OCI-LY7 (cell line): ENCODE measurements around the gene NSMCE1. TPM values are rescaled to one million over a fixed set of nuclear protein-coding genes. Genes with fewer than 3 reads are reported as not detected.

Source experiments
- BruUV-seq: library from RNA; stranded (reverse); fragments of 400-500 nt; replicated peaks from 2 replicates; lab custom pipeline; 2021; lab: Mats Ljungman, UMichigan
- CTCF ChIA-PET: fragments of 300-600 bp; sonication (Branson Sonifier 250); formaldehyde crosslinking; loops from one replicate; lab custom pipeline; 2022; ENCODE audit warnings: antibody characterized with exemption; ENCODE audit not compliant: unreplicated experiment; lab: Charles Lee
- POLR2A ChIA-PET: fragments of 300-600 bp; sonication (Branson Sonifier 250); formaldehyde crosslinking; loops from one replicate; lab custom pipeline; 2022; ENCODE audit warnings: antibody characterized with exemption; lab: Charles Lee
- DNase-seq: peaks from one replicate; pipeline ENCODE4 v3.0.0-alpha.2; 2015; ENCODE audit warnings: low spot score
- H2AFZ ChIP-seq: fragments of 200-600 bp; sonication (generic), shearing (Covaris generic); 2 replicates; pipeline ENCODE4 v1.6.1; 2014; ENCODE audit warnings: mild to moderate bottlenecking, antibody characterized with exemption, low read length, moderate library complexity
- H3K27ac ChIP-seq: fragments of 200-600 bp; sonication (generic); 2 replicates; pipeline ENCODE4 v1.5.1; 2014; ENCODE audit warnings: mixed run types, low read depth, mild to moderate bottlenecking, moderate library complexity, low read length, inconsistent platforms; ENCODE audit not compliant: poor library complexity, severe bottlenecking
- H3K36me3 ChIP-seq: fragments of 200-600 bp; sonication (generic); 2 replicates; pipeline ENCODE4 v1.6.1; 2014; ENCODE audit warnings: mild to moderate bottlenecking, antibody characterized with exemption, low read length, moderate library complexity, mixed read lengths; ENCODE audit not compliant: insufficient read depth
- H3K4me1 ChIP-seq: fragments of 200-600 bp; sonication (generic); 2 replicates; pipeline ENCODE4 v1.5.1; 2014; ENCODE audit warnings: mild to moderate bottlenecking, low read length; ENCODE audit not compliant: insufficient read depth, poor library complexity, severe bottlenecking
- H3K4me2 ChIP-seq: fragments of 200-600 bp; sonication (generic); 2 replicates; pipeline ENCODE4 v1.6.1; 2014; ENCODE audit warnings: mild to moderate bottlenecking, low read length
- H3K4me3 ChIP-seq: fragments of 200-600 bp; sonication (generic); 2 replicates; pipeline ENCODE4 v1.5.1; 2014; ENCODE audit warnings: mild to moderate bottlenecking, low read depth, low read length; ENCODE audit not compliant: poor library complexity, severe bottlenecking
- H3K79me2 ChIP-seq: fragments of 200-600 bp; sonication (generic); 2 replicates; pipeline ENCODE4 v1.6.1; 2016; ENCODE audit warnings: low read depth, mild to moderate bottlenecking, low read length, moderate library complexity, mixed read lengths; ENCODE audit not compliant: insufficient read depth
- H3K9me2 ChIP-seq: fragments of 200-600 bp; sonication (generic); 2 replicates; pipeline ENCODE4 v1.6.1; 2016; ENCODE audit warnings: mild to moderate bottlenecking, low read length, mixed read lengths; ENCODE audit not compliant: insufficient read depth
- H3K9me3 ChIP-seq: fragments of 200-600 bp; sonication (generic); 2 replicates; pipeline ENCODE4 v1.6.1; 2014; ENCODE audit warnings: mild to moderate bottlenecking, mixed run types, low read length, mixed read lengths
- H4K20me1 ChIP-seq: fragments of 200-600 bp; sonication (generic); 2 replicates; pipeline ENCODE4 v1.6.1; 2014; ENCODE audit warnings: mild to moderate bottlenecking, antibody characterized with exemption, low read length, moderate library complexity, mixed read lengths; ENCODE audit not compliant: insufficient read depth
- EZH2phosphoT487 ChIP-seq: fragments of 200-600 bp; sonication (generic); IDR thresholded peaks from 2 replicates; pipeline ENCODE4 v1.6.1; 2018; ENCODE audit warnings: low read depth, borderline replicate concordance, mild to moderate bottlenecking, mixed run types, antibody characterized with exemption, low read length, moderate library complexity, mixed read lengths
- intact Hi-C: fragments of 100-400 bp; cut with micrococcal nuclease; formaldehyde crosslinking; loops from one replicate; pipeline ENCODE4 v1.10.0; 2022; ENCODE audit not compliant: unreplicated experiment
- total RNA-seq, 2 experiments: library from RNA; depleted of rRNA in 1 of 2; stranded (reverse); fragments of >200 nt in 1 of 2; shearing (Covaris generic) in 1 of 2; gene quantifications; 2 replicates each; pipeline ENCODE4 v1.2.3, GENCODE V29; 2014 to 2022
- TF ChIP-seq, protein P1 (sequence below): fragments of 200-600 bp; sonication (generic); conservative IDR thresholded peaks from 2 replicates; pipeline ENCODE4 v1.5.1; 2014; ENCODE audit warnings: mild to moderate bottlenecking, antibody characterized with exemption, low read length, moderate library complexity, mixed read lengths

The NSMCE1 gene
- total RNA-seq, 2 experiments from 2014 or later = 51.1 to 84.0 TPM

DNA sequence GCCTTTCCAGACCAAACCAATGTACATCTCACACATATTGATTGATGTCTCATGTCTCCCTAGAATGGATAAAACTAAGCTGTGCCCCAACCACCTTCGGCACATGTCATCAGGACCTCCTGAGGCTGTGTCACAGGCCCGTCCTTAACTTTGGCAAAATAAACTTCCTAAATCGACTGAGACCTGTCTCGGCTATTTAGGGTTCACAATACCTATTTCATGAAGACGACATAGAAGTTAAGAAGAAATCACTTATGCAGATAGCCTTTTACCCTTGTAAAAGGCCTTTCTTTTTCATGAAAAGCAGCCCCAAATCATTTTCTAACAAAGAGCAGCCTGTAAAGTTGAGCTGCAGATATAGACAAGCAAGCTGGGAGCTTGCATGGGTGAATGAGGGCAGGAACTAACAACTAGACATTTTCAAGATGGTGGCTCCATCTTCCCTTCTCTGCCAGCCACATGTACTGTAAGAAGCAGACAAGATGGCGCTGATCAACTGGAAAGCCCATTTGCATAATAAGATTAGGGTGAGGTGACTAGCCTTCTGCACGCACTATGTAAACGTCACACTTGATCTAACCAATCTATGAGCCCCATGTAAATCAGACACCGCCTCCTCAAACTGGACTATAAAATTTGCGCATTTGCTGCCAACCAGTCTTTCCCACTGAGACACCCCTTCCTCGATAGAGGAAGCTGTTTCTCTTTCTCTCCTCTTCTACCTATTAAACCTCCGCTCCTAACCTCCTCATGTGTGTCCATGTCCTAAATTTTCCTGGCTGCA is 69.9 kb downstream of the NSMCE1 start:
- no TSS peak for BruUV-seq
- no peaks in the 10 kb centered on the region for H4K20me1 ChIP-seq
- ChIA-PET CTCF (interaction anchor here (2.0 kb wide), 1 partner anchor 19 kb away, joined by 6 read pairs; no protein-coding TSS in a partner anchor), POLR2A (interaction anchor here (0.6 to 1.5 kb wide), 4 partner anchors 10 to 200 kb away, joined by 3 to 4 read pairs (median 4); no protein-coding TSS in a partner anchor)
- H3K27ac ChIP-seq = peak overlapping the region; percentile 85
- peak overlapping the region; percentile 66 for H3K4me2 ChIP-seq
- no peaks in the 10 kb centered on the region for H3K79me2 ChIP-seq
- H3K36me3 ChIP-seq = no peaks in the 10 kb centered on the region
- no peak for DNase-seq
- H2AFZ ChIP-seq = peak overlapping the region; percentile 62; the same call in 1 of the 2 replicates
- no peaks in the 10 kb centered on the region for H3K9me3 ChIP-seq
- no peaks in the 10 kb centered on the region for H3K9me2 ChIP-seq
- H3K4me1 ChIP-seq = peaks cover 34% of the 10 kb centered on the region
- H3K4me3 ChIP-seq = peak overlapping the region; percentile 37
- intact Hi-C loops = loop anchor here (1.0 kb wide), 1 partner anchor 19 kb away; no protein-coding TSS in a partner anchor
- no peak for TF ChIP-seq EZH2phosphoT487
- TF ChIP-seq, protein P1, sequence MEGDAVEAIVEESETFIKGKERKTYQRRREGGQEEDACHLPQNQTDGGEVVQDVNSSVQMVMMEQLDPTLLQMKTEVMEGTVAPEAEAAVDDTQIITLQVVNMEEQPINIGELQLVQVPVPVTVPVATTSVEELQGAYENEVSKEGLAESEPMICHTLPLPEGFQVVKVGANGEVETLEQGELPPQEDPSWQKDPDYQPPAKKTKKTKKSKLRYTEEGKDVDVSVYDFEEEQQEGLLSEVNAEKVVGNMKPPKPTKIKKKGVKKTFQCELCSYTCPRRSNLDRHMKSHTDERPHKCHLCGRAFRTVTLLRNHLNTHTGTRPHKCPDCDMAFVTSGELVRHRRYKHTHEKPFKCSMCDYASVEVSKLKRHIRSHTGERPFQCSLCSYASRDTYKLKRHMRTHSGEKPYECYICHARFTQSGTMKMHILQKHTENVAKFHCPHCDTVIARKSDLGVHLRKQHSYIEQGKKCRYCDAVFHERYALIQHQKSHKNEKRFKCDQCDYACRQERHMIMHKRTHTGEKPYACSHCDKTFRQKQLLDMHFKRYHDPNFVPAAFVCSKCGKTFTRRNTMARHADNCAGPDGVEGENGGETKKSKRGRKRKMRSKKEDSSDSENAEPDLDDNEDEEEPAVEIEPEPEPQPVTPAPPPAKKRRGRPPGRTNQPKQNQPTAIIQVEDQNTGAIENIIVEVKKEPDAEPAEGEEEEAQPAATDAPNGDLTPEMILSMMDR = no peak

DNA sequence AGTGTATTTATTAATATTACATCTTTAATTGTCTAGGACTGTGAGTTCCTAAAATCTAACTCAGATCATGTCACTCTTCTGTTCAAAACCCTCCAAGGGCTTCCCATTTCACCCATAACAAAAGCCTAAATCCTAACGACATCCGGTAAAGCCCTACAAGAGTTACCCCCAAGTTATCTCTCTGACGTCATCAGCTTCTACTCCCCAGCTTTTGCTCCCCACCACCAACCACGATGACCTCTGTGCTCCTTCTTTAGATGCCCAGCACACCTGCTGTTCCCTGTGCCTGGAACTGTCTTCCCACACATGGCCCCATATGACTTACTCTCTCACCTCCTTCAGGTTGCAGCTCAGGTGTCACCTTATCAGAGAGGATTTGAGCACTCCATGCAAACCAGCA is 71.6 kb downstream of the NSMCE1 start:
- Histone ChIP-seq H3K36me3 (no peaks in the 10 kb centered on the region), H4K20me1 (no peaks in the 10 kb centered on the region), H3K4me3 (no peak overlapping the region), H3K4me1 (peaks cover 23% of the 10 kb centered on the region), H3K9me2 (no peaks in the 10 kb centered on the region), H3K9me3 (no peaks in the 10 kb centered on the region), H2AFZ (no peak overlapping the region), H3K27ac (no peak overlapping the region), H3K4me2 (no peak overlapping the region), H3K79me2 (no peaks in the 10 kb centered on the region)
- no peak for DNase-seq
- intact Hi-C loops = no loop called here
- CTCF ChIA-PET = no interaction called here
- TF ChIP-seq, protein P1 = no peak
- TF ChIP-seq EZH2phosphoT487 = no peak
- BruUV-seq = no TSS peak
- POLR2A ChIA-PET = no interaction called here
